HepG2 (cell line): ENCODE results near the gene ARFGAP3. TPM values are rescaled to one million over a fixed set of nuclear protein-coding genes. Genes with fewer than 3 reads are reported as not detected.

Experiments used
- ATAC-seq: fragments of 200-7000 bp; cut with Tn5 transposase; 3 replicates; pipeline ENCODE4 v1.9.1; 2020; ENCODE audit warnings: mild to moderate bottlenecking, moderate library complexity
- BruUV-seq: library from RNA; stranded (reverse); fragments of 400-500 nt; replicated peaks from 2 replicates; lab custom pipeline; 2021; lab: Mats Ljungman, UMichigan
- CTCF ChIA-PET: fragments of 300-600 bp; formaldehyde crosslinking; extraction: SDS; loops from one replicate; lab custom pipeline; 2021; ENCODE audit warnings: low total read pairs, inconsistent platforms, low intra/inter-chr PET ratio; lab: Yijun Ruan, JAX
- POLR2A ChIA-PET: fragments of 350-600 bp; sonication (Branson Sonifier 250); formaldehyde crosslinking; loops from one replicate; lab custom pipeline; 2020; ENCODE audit warnings: antibody characterized with exemption, inconsistent platforms; lab: Yijun Ruan, JAX
- DNase-seq: peaks from one replicate; pipeline ENCODE4 v3.0.0-alpha.2; 2015; ENCODE audit warnings: low spot score
- FAIRE-seq: peaks from 3 replicates; lab custom pipeline; 2011; peaks lifted over from hg19 to GRCh38; lab: Jason Lieb, UNC
- H2AFZ ChIP-seq: one replicate; pipeline ENCODE4 v1.6.1; 2011; ENCODE audit warnings: low read length, inconsistent platforms
- H3K27ac ChIP-seq: fragments of 300-600 bp; 3 replicates; pipeline ENCODE4 v1.8.0; 2011; ENCODE audit warnings: mixed run types, mild to moderate bottlenecking, mixed read lengths, low read length, inconsistent platforms; ENCODE audit not compliant: insufficient read depth; ENCODE audit errors: extremely low read length
- H3K27me3 ChIP-seq, 2 experiments: fragments of 200-600 bp in 1 of 2; 2 replicates in 1 of 2; 3 replicates in 1 of 2; pipeline versions ENCODE4 v1.6.0 to v1.8.0; 2011; ENCODE audit warnings: low read length in 2 of 2, mild to moderate bottlenecking in 2 of 2, moderate library complexity in 2 of 2, inconsistent platforms in 1 of 2; ENCODE audit not compliant: insufficient read depth in 2 of 2, control insufficient read depth in 1 of 2
- H3K36me3 ChIP-seq, 2 experiments: fragments of 200-600 bp in 1 of 2; replicated peaks in 1 of 2; 2 replicates in 1 of 2; 3 replicates in 1 of 2; pipeline versions ENCODE4 v1.5.1 to v1.8.0; 2011; ENCODE audit warnings: low read length in 2 of 2, inconsistent platforms in 1 of 2; ENCODE audit not compliant: insufficient read depth in 2 of 2, control insufficient read depth in 1 of 2
- H3K4me1 ChIP-seq: 2 replicates; pipeline ENCODE4 v1.5.1; 2012; ENCODE audit warnings: low read length, inconsistent platforms; ENCODE audit not compliant: insufficient read depth
- H3K4me2 ChIP-seq: 2 replicates; pipeline ENCODE4 v1.6.0; 2011; ENCODE audit warnings: low read depth, low read length, inconsistent platforms
- H3K4me3 ChIP-seq, 3 experiments: fragments of 200-600 bp in 1 of 3; sonication (generic), shearing (Covaris generic) in 1 of 3; replicated peaks in 1 of 3; 2 replicates each; pipeline ENCODE4 v1.5.1; 2011 to 2016; ENCODE audit warnings: low read length in 3 of 3, inconsistent platforms in 2 of 3, low read depth in 2 of 3, mild to moderate bottlenecking in 2 of 3, control low read depth in 1 of 3, mixed read lengths in 1 of 3; ENCODE audit not compliant: insufficient read depth in 1 of 3
- H3K79me2 ChIP-seq: one replicate; pipeline ENCODE4 v1.6.1; 2011; ENCODE audit warnings: low read length, inconsistent platforms; ENCODE audit not compliant: insufficient read depth
- H3K9ac ChIP-seq: 2 replicates; pipeline ENCODE4 v1.6.0; 2011; ENCODE audit warnings: mild to moderate bottlenecking, low read depth, low read length, inconsistent platforms; ENCODE audit not compliant: insufficient read depth
- H3K9me3 ChIP-seq: 2 replicates; pipeline ENCODE4 v1.5.1; 2012; ENCODE audit warnings: mild to moderate bottlenecking, low read length
- H4K20me1 ChIP-seq: 2 replicates; pipeline ENCODE4 v1.6.0; 2011; ENCODE audit warnings: inconsistent platforms, mild to moderate bottlenecking, low read length, moderate library complexity; ENCODE audit not compliant: insufficient read depth
- CCAR2 ChIP-seq: fragments of 200-400 bp; formaldehyde crosslinking; optimal IDR thresholded peaks from 2 replicates; pipeline ENCODE3; 2018; ENCODE audit warnings: low read depth, mild to moderate bottlenecking, low read length, moderate library complexity
- EEA1 ChIP-seq: sonication (generic); formaldehyde crosslinking; IDR thresholded peaks from 2 replicates; pipeline ENCODE4 v1.5.1; 2020; ENCODE audit warnings: mild to moderate bottlenecking, missing genetic modification reagents, borderline replicate concordance
- FOXO1 ChIP-seq: sonication (generic); formaldehyde crosslinking; IDR thresholded peaks from 2 replicates; pipeline ENCODE4 v1.4.0; 2020; ENCODE audit warnings: missing genetic modification reagents
- NFKB2 ChIP-seq: sonication (generic); formaldehyde crosslinking; IDR thresholded peaks from 2 replicates; pipeline ENCODE4 v1.4.0; 2020; ENCODE audit warnings: missing genetic modification reagents, borderline replicate concordance
- RBM22 ChIP-seq: fragments of 200-400 bp; formaldehyde crosslinking; optimal IDR thresholded peaks from 2 replicates; pipeline ENCODE3; 2017; ENCODE audit warnings: mild to moderate bottlenecking, low read length, moderate library complexity
- RXRA ChIP-seq: sonication (generic); formaldehyde crosslinking; IDR thresholded peaks from 2 replicates; pipeline ENCODE4 v1.5.1; 2020; ENCODE audit warnings: missing genetic modification reagents
- SOX13 ChIP-seq, 3 experiments: fragments of 450-650 bp in 1 of 3; sonication (generic) in 1 of 3; formaldehyde crosslinking in 1 of 3; IDR thresholded peaks in 2 of 3; conservative IDR thresholded peaks in 1 of 3; 2 replicates each; pipeline versions ENCODE4 v1.5.0 to v1.6.1; 2016 to 2020; ENCODE audit warnings: antibody characterized with exemption in 1 of 3, mild to moderate bottlenecking in 1 of 3, missing compliant biosample characterization in 1 of 3, missing genetic modification reagents in 1 of 3, moderate library complexity in 1 of 3
- ZBTB38 ChIP-seq: sonication (generic); formaldehyde crosslinking; IDR thresholded peaks from 2 replicates; pipeline ENCODE4 v1.5.1; 2020; ENCODE audit warnings: mild to moderate bottlenecking, missing genetic modification reagents
- ZNF724P ChIP-seq: sonication (generic); formaldehyde crosslinking; IDR thresholded peaks from 2 replicates; pipeline ENCODE4 v1.8.0; 2022; ENCODE audit warnings: missing genetic modification reagents, borderline replicate concordance
- ZNF776 ChIP-seq: sonication (generic); formaldehyde crosslinking; IDR thresholded peaks from 2 replicates; pipeline ENCODE4 v1.4.0; 2020; ENCODE audit warnings: mild to moderate bottlenecking, missing genetic modification reagents
- ZZZ3 ChIP-seq: sonication (generic); formaldehyde crosslinking; IDR thresholded peaks from 2 replicates; pipeline ENCODE4 v1.4.0; 2020; ENCODE audit warnings: missing genetic modification reagents, mild to moderate bottlenecking, borderline replicate concordance
- WGBS: methylation state at CpG from one replicate; pipeline ENCODE4 v1.1.6; 2017; ENCODE audit warnings: low lambda C conversion rate; 5-methylcytosine and 5-hydroxymethylcytosine counted together
- in situ Hi-C: cut with HindIII; loops from 2 replicates; pipeline ENCODE4 v1.10.0; 2017; ENCODE audit warnings: low pct_unique_long_range_greater_than_20kb; ENCODE audit not compliant: extremely low pct_ligation_motif_present
- intact Hi-C: fragments of 100-400 bp; cut with micrococcal nuclease; formaldehyde crosslinking; loops from one replicate; pipeline ENCODE4 v1.10.0; 2022; ENCODE audit not compliant: unreplicated experiment
- polyA plus RNA-seq, 8 experiments: library from polyadenylated mRNA; depleted of rRNA in 3 of 8; stranded (reverse) in 7 of 8; unstranded in 1 of 8; fragments of >200 nt; fragmentation: Illumina TruSeq in 4 of 8; extraction: Trizol in 4 of 8; gene quantifications; 2 replicates each; pipeline versions ENCODE4 v1.2.1 to v1.2.3, GENCODE V29; 2011 to 2016; ENCODE audit warnings: low read depth in 4 of 8, missing spikeins in 1 of 8, mixed read lengths in 1 of 8; ENCODE audit not compliant: insufficient read depth in 1 of 8
- total RNA-seq, 5 experiments: library from RNA; depleted of rRNA; stranded (reverse); fragments of >200 nt; fragmentation: Illumina TruSeq; extraction: Trizol; gene quantifications; 2 replicates each; pipeline ENCODE4 v1.2.3, GENCODE V29; 2016; ENCODE audit warnings: low read depth in 1 of 5
- TF ChIP-seq, protein P1 (sequence below): sonication (generic); formaldehyde crosslinking; IDR thresholded peaks from 2 replicates; pipeline ENCODE4 v1.4.0; 2020; ENCODE audit warnings: missing genetic modification reagents
- TF ChIP-seq, protein P2 (sequence below): IDR thresholded peaks from 2 replicates; pipeline ENCODE4 v1.4.0; 2020; ENCODE audit warnings: mild to moderate bottlenecking, missing genetic modification reagents

Gene ARFGAP3
- total and polyA plus RNA-seq, 2 of the 13 experiments (the other 11 are each of a cell fraction or from before 2014, with no cell fraction given) = 41.7 to 61.6 TPM

DNA sequence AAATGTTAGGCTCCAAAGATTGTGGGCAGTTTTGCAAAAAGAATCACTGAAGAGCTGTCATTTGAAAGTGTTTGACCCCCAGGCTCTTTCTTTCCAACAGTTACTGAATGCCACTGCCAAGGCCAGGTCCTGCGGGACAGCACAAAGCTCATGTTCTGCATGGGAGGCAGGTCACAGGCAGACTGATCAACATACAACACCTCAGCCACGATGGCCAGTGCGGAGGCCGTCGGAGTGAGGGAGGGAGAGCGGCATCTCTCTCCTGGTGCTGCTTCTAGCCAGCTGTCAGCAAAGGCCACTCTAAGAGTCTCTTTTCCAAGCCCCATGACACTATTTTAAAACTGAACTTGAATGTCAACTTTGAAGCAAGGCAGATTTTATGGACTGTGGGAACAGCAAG lies 49.9 kb downstream of the ARFGAP3 start:
- POLR2A ChIA-PET = interaction anchor here (1.3 kb wide), 1 partner anchor 208 kb away, joined by 5 read pairs; the partner anchor contains the start of gene PACSIN2
- 58% methylated on average over 2 of the region's 6 CpGs for WGBS
- no peak for FAIRE-seq
- Histone ChIP-seq H2AFZ (no peak overlapping the region), H3K27ac (peak overlapping the region; percentile 96), H3K4me1 (peaks cover 85% of the 10 kb centered on the region), H3K9ac (no peak overlapping the region), H3K27me3 (no peaks in the 10 kb centered on the region), H3K4me3 (no peak overlapping the region), H3K9me3 (no peaks in the 10 kb centered on the region), H4K20me1 (no peaks in the 10 kb centered on the region), H3K36me3 (peaks cover 12 to 43% of the 10 kb centered on the region in 2 experiments), H3K79me2 (no peaks in the 10 kb centered on the region), H3K4me2 (no peak overlapping the region)
- no TSS peak for BruUV-seq
- 0 out of 3 replicates have a peak, but pooled peaks have one; percentile 11 for ATAC-seq
- intact Hi-C loops = loop anchor here (10.0 kb wide), 2 partner anchors 48 to 162 kb away; partner anchors contain the start of genes ARFGAP3, ATP5MGL and CYB5R3
- in situ Hi-C loops = loop anchor here (5.0 kb wide), 1 partner anchor 50 kb away; the partner anchor contains the start of gene ARFGAP3
- no peak for DNase-seq
- CTCF ChIA-PET = no interaction called here
- TF ChIP-seq FOXO1 (CRISPR knock-in tag) = no peak
- TF ChIP-seq, protein P1, sequence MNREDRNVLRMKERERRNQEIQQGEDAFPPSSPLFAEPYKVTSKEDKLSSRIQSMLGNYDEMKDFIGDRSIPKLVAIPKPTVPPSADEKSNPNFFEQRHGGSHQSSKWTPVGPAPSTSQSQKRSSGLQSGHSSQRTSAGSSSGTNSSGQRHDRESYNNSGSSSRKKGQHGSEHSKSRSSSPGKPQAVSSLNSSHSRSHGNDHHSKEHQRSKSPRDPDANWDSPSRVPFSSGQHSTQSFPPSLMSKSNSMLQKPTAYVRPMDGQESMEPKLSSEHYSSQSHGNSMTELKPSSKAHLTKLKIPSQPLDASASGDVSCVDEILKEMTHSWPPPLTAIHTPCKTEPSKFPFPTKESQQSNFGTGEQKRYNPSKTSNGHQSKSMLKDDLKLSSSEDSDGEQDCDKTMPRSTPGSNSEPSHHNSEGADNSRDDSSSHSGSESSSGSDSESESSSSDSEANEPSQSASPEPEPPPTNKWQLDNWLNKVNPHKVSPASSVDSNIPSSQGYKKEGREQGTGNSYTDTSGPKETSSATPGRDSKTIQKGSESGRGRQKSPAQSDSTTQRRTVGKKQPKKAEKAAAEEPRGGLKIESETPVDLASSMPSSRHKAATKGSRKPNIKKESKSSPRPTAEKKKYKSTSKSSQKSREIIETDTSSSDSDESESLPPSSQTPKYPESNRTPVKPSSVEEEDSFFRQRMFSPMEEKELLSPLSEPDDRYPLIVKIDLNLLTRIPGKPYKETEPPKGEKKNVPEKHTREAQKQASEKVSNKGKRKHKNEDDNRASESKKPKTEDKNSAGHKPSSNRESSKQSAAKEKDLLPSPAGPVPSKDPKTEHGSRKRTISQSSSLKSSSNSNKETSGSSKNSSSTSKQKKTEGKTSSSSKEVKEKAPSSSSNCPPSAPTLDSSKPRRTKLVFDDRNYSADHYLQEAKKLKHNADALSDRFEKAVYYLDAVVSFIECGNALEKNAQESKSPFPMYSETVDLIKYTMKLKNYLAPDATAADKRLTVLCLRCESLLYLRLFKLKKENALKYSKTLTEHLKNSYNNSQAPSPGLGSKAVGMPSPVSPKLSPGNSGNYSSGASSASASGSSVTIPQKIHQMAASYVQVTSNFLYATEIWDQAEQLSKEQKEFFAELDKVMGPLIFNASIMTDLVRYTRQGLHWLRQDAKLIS = no peak
- no peak for TF ChIP-seq CCAR2
- no peak for TF ChIP-seq ZNF724P (CRISPR knock-in tag)
- no peak for TF ChIP-seq NFKB2
- TF ChIP-seq SOX13 (IDR thresholded peaks at IDR 0.05) = no peak
- TF ChIP-seq SOX13 (CRISPR knock-in tag; conservative IDR thresholded peaks at IDR 0.05 in 1 of 2, IDR thresholded peaks at IDR 0.05 in 1 of 2) = peak in 1 of 2 experiments; percentile 6; a peak in 1 of 4 replicates
- TF ChIP-seq ZZZ3 (CRISPR knock-in tag) = no peak
- TF ChIP-seq RBM22 = no peak
- TF ChIP-seq, protein P2, sequence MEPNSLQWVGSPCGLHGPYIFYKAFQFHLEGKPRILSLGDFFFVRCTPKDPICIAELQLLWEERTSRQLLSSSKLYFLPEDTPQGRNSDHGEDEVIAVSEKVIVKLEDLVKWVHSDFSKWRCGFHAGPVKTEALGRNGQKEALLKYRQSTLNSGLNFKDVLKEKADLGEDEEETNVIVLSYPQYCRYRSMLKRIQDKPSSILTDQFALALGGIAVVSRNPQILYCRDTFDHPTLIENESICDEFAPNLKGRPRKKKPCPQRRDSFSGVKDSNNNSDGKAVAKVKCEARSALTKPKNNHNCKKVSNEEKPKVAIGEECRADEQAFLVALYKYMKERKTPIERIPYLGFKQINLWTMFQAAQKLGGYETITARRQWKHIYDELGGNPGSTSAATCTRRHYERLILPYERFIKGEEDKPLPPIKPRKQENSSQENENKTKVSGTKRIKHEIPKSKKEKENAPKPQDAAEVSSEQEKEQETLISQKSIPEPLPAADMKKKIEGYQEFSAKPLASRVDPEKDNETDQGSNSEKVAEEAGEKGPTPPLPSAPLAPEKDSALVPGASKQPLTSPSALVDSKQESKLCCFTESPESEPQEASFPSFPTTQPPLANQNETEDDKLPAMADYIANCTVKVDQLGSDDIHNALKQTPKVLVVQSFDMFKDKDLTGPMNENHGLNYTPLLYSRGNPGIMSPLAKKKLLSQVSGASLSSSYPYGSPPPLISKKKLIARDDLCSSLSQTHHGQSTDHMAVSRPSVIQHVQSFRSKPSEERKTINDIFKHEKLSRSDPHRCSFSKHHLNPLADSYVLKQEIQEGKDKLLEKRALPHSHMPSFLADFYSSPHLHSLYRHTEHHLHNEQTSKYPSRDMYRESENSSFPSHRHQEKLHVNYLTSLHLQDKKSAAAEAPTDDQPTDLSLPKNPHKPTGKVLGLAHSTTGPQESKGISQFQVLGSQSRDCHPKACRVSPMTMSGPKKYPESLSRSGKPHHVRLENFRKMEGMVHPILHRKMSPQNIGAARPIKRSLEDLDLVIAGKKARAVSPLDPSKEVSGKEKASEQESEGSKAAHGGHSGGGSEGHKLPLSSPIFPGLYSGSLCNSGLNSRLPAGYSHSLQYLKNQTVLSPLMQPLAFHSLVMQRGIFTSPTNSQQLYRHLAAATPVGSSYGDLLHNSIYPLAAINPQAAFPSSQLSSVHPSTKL (CRISPR knock-in tag) = peak; percentile 24; the same call in 1 of the 2 replicates
- no peak for TF ChIP-seq ZNF776 (CRISPR knock-in tag)
- TF ChIP-seq RXRA (CRISPR knock-in tag) = peak; percentile 13; the same call in 1 of the 2 replicates
- TF ChIP-seq ZBTB38 (CRISPR knock-in tag) = peak; percentile 93
- TF ChIP-seq EEA1 = no peak
